GM23338 (cell line): ENCODE data around the gene RAB27B. TPM values are rescaled to one million over a fixed set of nuclear protein-coding genes. Genes with fewer than 3 reads are reported as not detected.
A peak's percentile ranks its signal among the peaks of the same experiment; 100 is the strongest.

Source experiments
- ATAC-seq: fragments of 200-7000 bp; cut with Tn5 transposase; 3 replicates; pipeline ENCODE4 v1.9.1; 2020
- DNase-seq: peaks from one replicate; pipeline ENCODE4 v3.0.0-alpha.2; 2015; ENCODE audit warnings: low spot score
- H2AFZ ChIP-seq: fragments of 200-600 bp; sonication (generic); 2 replicates; pipeline ENCODE4 v1.8.0; 2016; ENCODE audit warnings: antibody characterized with exemption, mild to moderate bottlenecking, moderate library complexity
- H3F3A ChIP-seq: fragments of 200-600 bp; sonication (generic); replicated peaks from 2 replicates; pipeline ENCODE4 v1.8.0; 2017; ENCODE audit warnings: antibody characterized with exemption, mixed run types, low read depth
- H3K27ac ChIP-seq: fragments of 200-600 bp; sonication (generic); 2 replicates; pipeline ENCODE4 v1.6.1; 2016; ENCODE audit warnings: low read depth
- H3K27me3 ChIP-seq: fragments of 200-600 bp; sonication (generic); 2 replicates; pipeline ENCODE4 v1.8.0; 2016; ENCODE audit warnings: mild to moderate bottlenecking, mixed run types, moderate library complexity; ENCODE audit not compliant: insufficient read depth
- H3K36me3 ChIP-seq: fragments of 200-600 bp; sonication (generic); 2 replicates; pipeline ENCODE4 v1.8.0; 2016; ENCODE audit warnings: mild to moderate bottlenecking; ENCODE audit not compliant: insufficient read depth
- H3K4me1 ChIP-seq: fragments of 200-600 bp; sonication (generic); 2 replicates; pipeline ENCODE4 v1.8.0; 2016; ENCODE audit warnings: mild to moderate bottlenecking, moderate library complexity; ENCODE audit not compliant: insufficient read depth
- H3K4me2 ChIP-seq: fragments of 200-600 bp; sonication (generic); 2 replicates; pipeline ENCODE4 v1.7.1; 2017; ENCODE audit warnings: mixed run types
- H3K4me3 ChIP-seq: fragments of 200-600 bp; sonication (generic); 2 replicates; pipeline ENCODE4 v1.6.1; 2016; ENCODE audit warnings: mixed run types
- H3K79me2 ChIP-seq: fragments of 200-600 bp; sonication (generic); replicated peaks from 2 replicates; pipeline ENCODE4 v1.8.0; 2017; ENCODE audit warnings: mild to moderate bottlenecking; ENCODE audit not compliant: insufficient read depth
- H3K9me2 ChIP-seq: fragments of 200-600 bp; sonication (generic); 2 replicates; pipeline ENCODE4 v1.8.0; 2017; ENCODE audit not compliant: insufficient read depth
- H4K20me1 ChIP-seq: fragments of 200-600 bp; sonication (generic); replicated peaks from 2 replicates; pipeline ENCODE4 v1.8.0; 2017; ENCODE audit warnings: mild to moderate bottlenecking; ENCODE audit not compliant: insufficient read depth
- H3K27ac Mint-ChIP-seq: 2 replicates; pipeline ENCODE4 v1.8.0; 2020; ENCODE audit warnings: inconsistent platforms, mild to moderate bottlenecking, moderate library complexity, mixed read lengths
- H3K27me3 Mint-ChIP-seq: 3 replicates; pipeline ENCODE4 v1.8.0; 2022; ENCODE audit warnings: low read depth, mild to moderate bottlenecking, moderate library complexity, mixed read lengths, inconsistent platforms; ENCODE audit not compliant: insufficient read depth, poor library complexity
- H3K36me3 Mint-ChIP-seq: 3 replicates; pipeline ENCODE4 v1.8.0; 2021; ENCODE audit warnings: low read depth, mild to moderate bottlenecking, inconsistent platforms, moderate library complexity, mixed read lengths
- H3K4me1 Mint-ChIP-seq: 3 replicates; pipeline ENCODE4 v1.8.0; 2020; ENCODE audit warnings: mild to moderate bottlenecking, inconsistent platforms, mixed read lengths
- H3K4me3 Mint-ChIP-seq: 3 replicates; pipeline ENCODE4 v1.8.0; 2021; ENCODE audit warnings: moderate library complexity, mild to moderate bottlenecking, inconsistent platforms, mixed read lengths
- H3K9me3 Mint-ChIP-seq: 3 replicates; pipeline ENCODE4 v1.8.0; 2020; ENCODE audit warnings: moderate library complexity, mild to moderate bottlenecking, inconsistent platforms, mixed read lengths
- CREB1 ChIP-seq: fragments of 250-450 bp; sonication (Bioruptor Pico); IDR thresholded peaks from 2 replicates; pipeline ENCODE4 v1.5.0; 2020; ENCODE audit warnings: low read depth, mild to moderate bottlenecking, moderate library complexity
- CTCF ChIP-seq, 2 experiments: fragments of 200-600 bp in 1 of 2; sonication (generic) in 1 of 2; conservative IDR thresholded peaks; 2 replicates each; pipeline versions ENCODE4 v1.5.1 to v1.6.1; 2016 to 2017; ENCODE audit warnings: antibody characterized with exemption in 2 of 2, low read depth in 2 of 2, mild to moderate bottlenecking in 2 of 2, moderate library complexity in 1 of 2
- ETS1 ChIP-seq: IDR thresholded peaks from 2 replicates; pipeline ENCODE4 v1.6.1; 2016; ENCODE audit warnings: antibody characterized with exemption
- EZH2 ChIP-seq: fragments of 200-600 bp; sonication (generic); IDR thresholded peaks from one replicate; pipeline ENCODE4 v1.8.0; 2017; ENCODE audit warnings: antibody characterized with exemption, mild to moderate bottlenecking, low read depth; ENCODE audit not compliant: unreplicated experiment
- EZH2phosphoT487 ChIP-seq: fragments of 200-600 bp; sonication (generic); IDR thresholded peaks from one replicate; pipeline ENCODE4 v1.8.1; 2018; ENCODE audit warnings: antibody characterized with exemption; ENCODE audit not compliant: unreplicated experiment
- JUNB ChIP-seq: IDR thresholded peaks from one replicate; pipeline ENCODE4 v1.6.1; 2016; ENCODE audit warnings: antibody characterized with exemption; ENCODE audit not compliant: unreplicated experiment
- NANOG ChIP-seq: IDR thresholded peaks from 2 replicates; pipeline ENCODE4 v1.6.1; 2016; ENCODE audit warnings: antibody characterized with exemption, borderline replicate concordance
- POLR2AphosphoS5 ChIP-seq: IDR thresholded peaks from 2 replicates; pipeline ENCODE4 v1.6.1; 2016; ENCODE audit warnings: antibody characterized with exemption, low read depth
- REST ChIP-seq: IDR thresholded peaks from one replicate; pipeline ENCODE4 v1.6.1; 2018; ENCODE audit warnings: antibody characterized with exemption; ENCODE audit not compliant: unreplicated experiment
- STAT1 ChIP-seq: IDR thresholded peaks from one replicate; pipeline ENCODE4 v1.6.1; 2016; ENCODE audit warnings: antibody characterized with exemption; ENCODE audit not compliant: unreplicated experiment
- ZNF114 ChIP-seq: fragments of 250-450 bp; sonication (Bioruptor Pico); IDR thresholded peaks from 2 replicates; pipeline ENCODE4 v1.5.0; 2020; ENCODE audit warnings: mild to moderate bottlenecking, moderate library complexity
- ZNF331 ChIP-seq: fragments of 250-450 bp; sonication (Bioruptor Pico); IDR thresholded peaks from 2 replicates; pipeline ENCODE4 v1.5.0; 2020; ENCODE audit warnings: low read depth, mild to moderate bottlenecking, moderate library complexity
- ZNF462 ChIP-seq: fragments of 250-450 bp; sonication (Bioruptor Pico); IDR thresholded peaks from 2 replicates; pipeline ENCODE4 v1.5.0; 2020; ENCODE audit warnings: mild to moderate bottlenecking, moderate library complexity
- polyA plus RNA-seq: library from polyadenylated mRNA; unstranded; fragments of >200 nt; fragmentation: Nextera tagmentation; extraction: Ambion mirVana; gene quantifications from 2 replicates; pipeline ENCODE4 v1.2.1, GENCODE V29; 2016
- total RNA-seq: library from RNA; depleted of rRNA; stranded (reverse); fragments of >200 nt; shearing (Covaris generic); gene quantifications from 2 replicates; pipeline ENCODE4 v1.2.3, GENCODE V29; 2014

RAB27B gene
- total and polyA plus RNA-seq, 2 experiments from 2014 or later: 0.13 to 0.56 TPM

GRCh38 chr18:54787121-54787520 lies 41.2 kb upstream of the RAB27B start:
- DNase-seq: no peak
- Histone ChIP-seq H4K20me1 (no peaks in the 10 kb centered on the region), H3K4me3 (no peak overlapping the region), H3K27me3 (no peaks in the 10 kb centered on the region), H3K36me3 (no peaks in the 10 kb centered on the region), H2AFZ (peak overlapping the region; percentile 91; the same call in 1 of the 2 replicates), H3K9me2 (no peaks in the 10 kb centered on the region), H3F3A (no peaks in the 10 kb centered on the region), H3K27ac (no peak overlapping the region), H3K4me2 (no peak overlapping the region), H3K4me1 (no peaks in the 10 kb centered on the region), H3K79me2 (no peaks in the 10 kb centered on the region)
- H3K27me3 Mint-ChIP-seq: peaks cover 1% of the 10 kb centered on the region
- H3K4me1 Mint-ChIP-seq: no peaks in the 10 kb centered on the region
- no peak for ATAC-seq
- H3K4me3 Mint-ChIP-seq: no peak overlapping the region
- TF ChIP-seq ETS1 (no peak), EZH2 (no peak), NANOG (no peak), EZH2phosphoT487 (no peak), JUNB (no peak), REST (no peak), ZNF114 (CRISPR knock-in tag) (no peak), ZNF331 (CRISPR knock-in tag) (no peak), ZNF462 (no peak), CTCF (conservative IDR thresholded peaks at IDR 0.05; ENCODE audit: low read depth in 2 of 2) (no peak), POLR2AphosphoS5 (no peak), STAT1 (no peak), CREB1 (no peak)
- H3K27ac Mint-ChIP-seq: no peak overlapping the region; the same call in 1 of the 2 replicates
- H3K9me3 Mint-ChIP-seq: no peaks in the 10 kb centered on the region
- H3K36me3 Mint-ChIP-seq: no peaks in the 10 kb centered on the region
